ENCODE results near the gene MAST1.

GRCh38 chr19:12882589-12882988, 44.3 kb downstream of the MAST1 start:
- TF ChIP-seq, protein P1, sequence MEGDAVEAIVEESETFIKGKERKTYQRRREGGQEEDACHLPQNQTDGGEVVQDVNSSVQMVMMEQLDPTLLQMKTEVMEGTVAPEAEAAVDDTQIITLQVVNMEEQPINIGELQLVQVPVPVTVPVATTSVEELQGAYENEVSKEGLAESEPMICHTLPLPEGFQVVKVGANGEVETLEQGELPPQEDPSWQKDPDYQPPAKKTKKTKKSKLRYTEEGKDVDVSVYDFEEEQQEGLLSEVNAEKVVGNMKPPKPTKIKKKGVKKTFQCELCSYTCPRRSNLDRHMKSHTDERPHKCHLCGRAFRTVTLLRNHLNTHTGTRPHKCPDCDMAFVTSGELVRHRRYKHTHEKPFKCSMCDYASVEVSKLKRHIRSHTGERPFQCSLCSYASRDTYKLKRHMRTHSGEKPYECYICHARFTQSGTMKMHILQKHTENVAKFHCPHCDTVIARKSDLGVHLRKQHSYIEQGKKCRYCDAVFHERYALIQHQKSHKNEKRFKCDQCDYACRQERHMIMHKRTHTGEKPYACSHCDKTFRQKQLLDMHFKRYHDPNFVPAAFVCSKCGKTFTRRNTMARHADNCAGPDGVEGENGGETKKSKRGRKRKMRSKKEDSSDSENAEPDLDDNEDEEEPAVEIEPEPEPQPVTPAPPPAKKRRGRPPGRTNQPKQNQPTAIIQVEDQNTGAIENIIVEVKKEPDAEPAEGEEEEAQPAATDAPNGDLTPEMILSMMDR (IDR thresholded peaks at IDR 0.05) = no peak
- TF ChIP-seq POLR2A (IDR thresholded peaks at IDR 0.05) = no peak

All from prostate gland (tissue), 2 donors.